K562 (cell line): ENCODE measurements around the gene SHISA8. TPM values are rescaled to one million over a fixed set of nuclear protein-coding genes. Genes with fewer than 3 reads are reported as not detected.

Source experiments
- ATAC-seq: fragments of 200-7000 bp; cut with Tn5 transposase; 3 replicates; pipeline ENCODE4 v1.9.1; 2020; ENCODE audit warnings: moderate library complexity
- BruUV-seq: library from RNA; stranded (reverse); fragments of 400-500 nt; replicated peaks from 2 replicates; lab custom pipeline; 2021; lab: Mats Ljungman, UMichigan
- CTCF ChIA-PET: fragments of 300-600 bp; formaldehyde crosslinking; extraction: SDS; loops from one replicate; lab custom pipeline; 2021; ENCODE audit warnings: low intra/inter-chr PET ratio; lab: Yijun Ruan, JAX
- POLR2A ChIA-PET: fragments of 300-600, 350-650 bp; sonication (Branson Sonifier 250); formaldehyde crosslinking; extraction: SDS; loops from one replicate; lab custom pipeline; 2021; ENCODE audit warnings: antibody characterized with exemption, inconsistent platforms; lab: Yijun Ruan, JAX
- DNase-seq, 4 experiments: peaks; one replicate each; pipeline versions ENCODE4 v3.0.0 to v3.0.0-alpha.2; 2011 to 2018; ENCODE audit warnings: low spot score in 3 of 4, mixed read lengths in 3 of 4; ENCODE audit errors: extremely low read depth in 1 of 4
- FAIRE-seq: peaks from 2 replicates; lab custom pipeline; 2011; peaks lifted over from hg19 to GRCh38; lab: Jason Lieb, UNC
- H2AFZ ChIP-seq: 2 replicates; pipeline ENCODE4 v1.6.0; 2011; ENCODE audit warnings: low read depth, low read length, control low read depth, inconsistent platforms
- H3K27ac ChIP-seq: fragments of 200-600 bp; 3 replicates; pipeline ENCODE4 v1.8.0; 2011; ENCODE audit warnings: low read depth, mild to moderate bottlenecking, control low read depth, inconsistent platforms, low read length, moderate library complexity, mixed read lengths; ENCODE audit errors: extremely low read depth
- H3K27me3 ChIP-seq, 2 experiments: fragments of 300-600 bp in 1 of 2; 2 replicates in 1 of 2; 3 replicates in 1 of 2; pipeline versions ENCODE4 v1.6.0 to v1.8.0; 2011; ENCODE audit warnings: inconsistent platforms in 2 of 2, low read length in 2 of 2, mild to moderate bottlenecking in 1 of 2, mixed read lengths in 1 of 2, moderate library complexity in 1 of 2; ENCODE audit not compliant: control insufficient read depth in 2 of 2, insufficient read depth in 2 of 2
- H3K36me3 ChIP-seq: fragments of 300-600 bp; 3 replicates; pipeline ENCODE4 v1.8.0; 2011; ENCODE audit warnings: mild to moderate bottlenecking, low read length, inconsistent platforms; ENCODE audit not compliant: control insufficient read depth, insufficient read depth
- H3K4me1 ChIP-seq, 2 experiments: fragments of 200-600 bp in 1 of 2; replicated peaks in 1 of 2; 2 replicates in 1 of 2; 3 replicates in 1 of 2; pipeline versions ENCODE4 v1.5.1 to v1.8.0; 2011; ENCODE audit warnings: inconsistent platforms in 2 of 2, low read length in 2 of 2, mild to moderate bottlenecking in 1 of 2, mixed read lengths in 1 of 2, moderate library complexity in 1 of 2; ENCODE audit not compliant: control insufficient read depth in 2 of 2, insufficient read depth in 2 of 2
- H3K4me2 ChIP-seq: 2 replicates; pipeline ENCODE4 v1.6.1; 2011; ENCODE audit warnings: low read length, control low read depth, inconsistent platforms, mixed read lengths; ENCODE audit not compliant: insufficient read depth
- H3K4me3 ChIP-seq: fragments of 200-600 bp; sonication (generic), shearing (Covaris generic); 2 replicates; pipeline ENCODE4 v1.5.1; 2016; ENCODE audit warnings: control low read depth, inconsistent platforms
- H3K79me2 ChIP-seq: fragments of 200-600 bp; 3 replicates; pipeline ENCODE4 v1.8.0; 2011; ENCODE audit warnings: low read length, inconsistent platforms; ENCODE audit not compliant: control insufficient read depth, insufficient read depth
- H3K9ac ChIP-seq, 2 experiments: 2 replicates each; pipeline versions ENCODE4 v1.6.0 to v1.6.1; 2011; ENCODE audit warnings: low read depth in 2 of 2, low read length in 2 of 2, control low read depth in 1 of 2, inconsistent platforms in 1 of 2, mild to moderate bottlenecking in 1 of 2, mixed read lengths in 1 of 2; ENCODE audit not compliant: insufficient read depth in 1 of 2
- H3K9me1 ChIP-seq: one replicate; pipeline ENCODE4 v1.6.0; 2011; ENCODE audit warnings: inconsistent platforms, mild to moderate bottlenecking, low read length, moderate library complexity; ENCODE audit not compliant: control insufficient read depth, insufficient read depth
- H3K9me3 ChIP-seq: replicated peaks from 2 replicates; pipeline ENCODE4 v1.5.1; 2011; ENCODE audit warnings: low read depth, low read length, inconsistent platforms; ENCODE audit not compliant: control insufficient read depth, insufficient read depth
- H4K20me1 ChIP-seq: replicated peaks from 2 replicates; pipeline ENCODE4 v1.6.1; 2011; ENCODE audit warnings: low read length, inconsistent platforms, mixed read lengths; ENCODE audit not compliant: control insufficient read depth, insufficient read depth
- ATF7 ChIP-seq: fragments of 450-650 bp; IDR thresholded peaks from 2 replicates; pipeline ENCODE4 v1.7.1; 2014; ENCODE audit warnings: mild to moderate bottlenecking, moderate library complexity
- ELK3 ChIP-seq: fragments of 450-650 bp; formaldehyde crosslinking; IDR thresholded peaks from 2 replicates; pipeline ENCODE4 v1.4.0; 2020; ENCODE audit warnings: mild to moderate bottlenecking
- EP400 ChIP-seq: fragments of 450-650 bp; IDR thresholded peaks from 2 replicates; pipeline ENCODE4 v1.6.1; 2017; ENCODE audit warnings: antibody characterized with exemption, mild to moderate bottlenecking, moderate library complexity
- FOXK2 ChIP-seq, 2 experiments: fragments of 450-650 bp; IDR thresholded peaks in 1 of 2; conservative IDR thresholded peaks in 1 of 2; 2 replicates each; pipeline ENCODE4 v1.6.1; 2016; ENCODE audit warnings: low read depth in 2 of 2, mild to moderate bottlenecking in 1 of 2
- GABPA ChIP-seq: fragments of 200-800 bp; sonication (Bioruptor generic); conservative IDR thresholded peaks from 2 replicates; pipeline ENCODE4 v1.6.1; 2016; ENCODE audit warnings: low read depth, missing genetic modification characterization, missing compliant biosample characterization
- MECOM ChIP-seq: fragments of 250-450 bp; sonication (Bioruptor Pico); IDR thresholded peaks from 2 replicates; pipeline ENCODE4 v1.8.0; 2022; ENCODE audit warnings: inconsistent platforms
- NR1H2 ChIP-seq: sonication (generic); formaldehyde crosslinking; IDR thresholded peaks from 2 replicates; pipeline ENCODE4 v1.4.0; 2020; ENCODE audit warnings: mild to moderate bottlenecking, missing genetic modification reagents
- RFX7 ChIP-seq: fragments of 250-450 bp; sonication (Bioruptor Pico); IDR thresholded peaks from 2 replicates; pipeline ENCODE4 v1.5.1; 2021; ENCODE audit warnings: mild to moderate bottlenecking
- SETDB1 ChIP-seq: IDR thresholded peaks from one replicate; pipeline ENCODE4 v1.6.1; 2012; ENCODE audit warnings: low read length, control low read depth, inconsistent platforms
- TCF7 ChIP-seq: sonication (generic); IDR thresholded peaks from 2 replicates; pipeline ENCODE4 v1.6.1; 2016; ENCODE audit warnings: antibody characterized with exemption, borderline replicate concordance
- ZNF134 ChIP-seq: fragments of 250-450 bp; sonication (Bioruptor Pico); conservative IDR thresholded peaks from 2 replicates; pipeline ENCODE4 v1.4.0; 2020
- WGBS: fragments of 100-300 bp; shearing (Covaris generic); methylation state at CpG from one replicate; pipeline ENCODE4 v1.1.6; 2016; ENCODE audit warnings: low coverage, mixed read lengths; ENCODE audit not compliant: insufficient coverage; ENCODE audit errors: missing lambda C conversion rate; 5-methylcytosine and 5-hydroxymethylcytosine counted together
- in situ Hi-C: fragments of 300-500 bp; cut with MboI; formaldehyde crosslinking; loops from 4 replicates; pipeline ENCODE4 v1.15.0; 2018; ENCODE audit warnings: inconsistent platforms, mixed read lengths
- intact Hi-C: fragments of 100-400 bp; cut with micrococcal nuclease; formaldehyde crosslinking; loops from 2 replicates; pipeline ENCODE4 v1.14.2; 2022
- polyA plus RNA-seq, 8 experiments: library from polyadenylated mRNA; depleted of rRNA in 4 of 8; stranded (reverse) in 5 of 8; unstranded in 3 of 8; fragments of >200 nt; fragmentation: Nextera tagmentation in 2 of 8; fragmentation: Illumina TruSeq in 1 of 8; extraction: Ambion mirVana in 2 of 8; extraction: Trizol in 1 of 8; gene quantifications; 2 replicates each; pipeline versions ENCODE4 v1.2.1 to v1.2.3, GENCODE V29; 2011 to 2014; ENCODE audit warnings: inconsistent platforms in 1 of 8, missing spikeins in 1 of 8
- total RNA-seq, 7 experiments: library from RNA; depleted of rRNA in 6 of 7; stranded (reverse); fragments of >200 nt in 6 of 7; fragmentation: Illumina TruSeq in 2 of 7; extraction: Trizol in 2 of 7; gene quantifications; 2 replicates each; pipeline versions ENCODE4 v1.2.1 to v1.2.3, GENCODE V29; 2011 to 2021; ENCODE audit warnings: low replicate concordance in 1 of 7

Gene SHISA8
- total and polyA plus RNA-seq, 9 of the 15 experiments (the other 6 are each of a cell fraction or from before 2014, with no cell fraction given), result 0.07 to 3.3 (median 1.1) TPM; not detected in 4

GRCh38 chr22:41923595-41924276, 8.9 kb upstream of the SHISA8 start:
- Histone ChIP-seq H3K9me1 (no peaks in the 10 kb centered on the region), H3K9ac (0 out of 4 replicates have a peak overlapping the region, but pooled peaks of 1 of the 2 experiments have one; percentile 17), H3K27me3 (no peaks in the 10 kb centered on the region), H3K4me1 (peaks cover 4 to 53% of the 10 kb centered on the region in 2 experiments; a peak in 3 of 5 replicates), H2AFZ (no peak overlapping the region), H3K27ac (no peak overlapping the region), H3K4me3 (no peak overlapping the region), H3K9me3 (no peaks in the 10 kb centered on the region), H4K20me1 (no peaks in the 10 kb centered on the region), H3K36me3 (no peaks in the 10 kb centered on the region), H3K79me2 (no peaks in the 10 kb centered on the region), H3K4me2 (no peak overlapping the region)
- DNase-seq (no peak), ATAC-seq (no peak), FAIRE-seq (no peak)
- intact Hi-C loops (no loop called here), in situ Hi-C loops (no loop called here)
- BruUV-seq, result no TSS peak
- no peak for TF ChIP-seq ATF7
- TF ChIP-seq ELK3 (CRISPR knock-in tag), result no peak
- no peak for TF ChIP-seq GABPA (tag)
- no peak for TF ChIP-seq EP400
- TF ChIP-seq RFX7, result no peak
- no peak for TF ChIP-seq TCF7
- no peak for TF ChIP-seq MECOM (CRISPR knock-in tag)
- TF ChIP-seq SETDB1, result no peak
- TF ChIP-seq ZNF134 (CRISPR knock-in tag), result no peak
- TF ChIP-seq FOXK2 (conservative IDR thresholded peaks at IDR 0.05 in 1 of 2, IDR thresholded peaks at IDR 0.05 in 1 of 2; ENCODE audit: low read depth in 2 of 2), result no peak
- TF ChIP-seq NR1H2, result no peak
- WGBS, result 78% methylated on average over 6 of the region's 14 CpGs
- ChIA-PET POLR2A (interaction anchor here (0.6 to 1.8 kb wide), 4 partner anchors 12 to 41 kb away, joined by 3 to 4 read pairs (median 4); partner anchors contain the start of gene CENPM), CTCF (no interaction called here)
